ENCODE data around the gene WNT7B. TPM values are rescaled to one million over a fixed set of nuclear protein-coding genes. Genes with fewer than 3 reads are reported as not detected.

The WNT7B gene
- total and polyA plus RNA-seq, 10 of the 15 experiments (the other 5 are each of a cell fraction or from before 2014, with no cell fraction given) = 0.12 TPM; not detected in 9

DNA sequence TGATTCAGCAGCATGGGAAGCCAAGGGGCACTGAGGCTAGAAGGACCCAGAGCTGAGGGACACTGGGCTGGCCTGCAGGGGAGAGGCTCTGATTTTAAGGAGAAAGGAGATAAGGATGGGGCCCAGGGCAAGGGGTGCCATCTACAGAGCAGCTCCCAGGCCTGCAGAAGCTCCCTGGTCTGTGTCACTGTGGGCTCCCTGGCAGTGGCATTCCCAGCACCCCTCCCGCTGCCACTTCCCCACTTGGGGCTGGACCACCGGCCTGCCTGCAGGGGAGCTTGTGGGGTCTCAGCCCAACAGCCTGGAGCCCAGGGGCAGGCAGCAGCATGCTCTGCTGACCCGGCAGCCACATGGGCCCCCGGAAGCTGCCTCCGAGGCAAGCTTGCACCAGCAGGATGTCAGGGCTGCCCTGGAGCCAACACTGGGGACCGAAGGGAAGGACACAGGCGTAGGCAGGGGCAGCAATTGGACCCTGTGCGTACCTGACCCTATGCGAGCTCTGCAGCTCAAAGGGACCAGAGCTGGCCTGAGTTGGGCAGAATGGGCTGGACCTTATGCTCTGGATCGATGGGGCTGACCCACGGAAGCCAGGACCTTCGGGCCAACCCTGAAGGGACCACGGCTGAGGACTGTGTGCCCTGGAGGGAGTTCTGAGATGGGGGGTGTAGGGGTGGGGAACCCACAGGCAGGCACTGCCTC is 35.4 kb upstream of the WNT7B start (continued):
- TF ChIP-seq ZBTB40 (IDR thresholded peaks at IDR 0.05; ENCODE audit: borderline replicate concordance) (no peak), YY1 (IDR thresholded peaks at IDR 0.05; ENCODE audit: low read depth, low read length) (no peak), RFX5 (IDR thresholded peaks at IDR 0.05; ENCODE audit: low read depth, low read length) (no peak), ELK1 (IDR thresholded peaks at IDR 0.05; ENCODE audit: low read depth, low read length) (no peak), USF2 (IDR thresholded peaks at IDR 0.05; ENCODE audit: borderline replicate concordance, low read depth, low read length) (no peak), MLLT1 (IDR thresholded peaks at IDR 0.05) (no peak)
- TF ChIP-seq, protein P1, sequence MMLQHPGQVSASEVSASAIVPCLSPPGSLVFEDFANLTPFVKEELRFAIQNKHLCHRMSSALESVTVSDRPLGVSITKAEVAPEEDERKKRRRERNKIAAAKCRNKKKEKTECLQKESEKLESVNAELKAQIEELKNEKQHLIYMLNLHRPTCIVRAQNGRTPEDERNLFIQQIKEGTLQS (IDR thresholded peaks at IDR 0.05; ENCODE audit: borderline replicate concordance, extremely low read depth, low read depth, low read length) = no peak
- TF ChIP-seq, protein P2, sequence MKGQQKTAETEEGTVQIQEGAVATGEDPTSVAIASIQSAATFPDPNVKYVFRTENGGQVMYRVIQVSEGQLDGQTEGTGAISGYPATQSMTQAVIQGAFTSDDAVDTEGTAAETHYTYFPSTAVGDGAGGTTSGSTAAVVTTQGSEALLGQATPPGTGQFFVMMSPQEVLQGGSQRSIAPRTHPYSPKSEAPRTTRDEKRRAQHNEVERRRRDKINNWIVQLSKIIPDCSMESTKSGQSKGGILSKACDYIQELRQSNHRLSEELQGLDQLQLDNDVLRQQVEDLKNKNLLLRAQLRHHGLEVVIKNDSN (IDR thresholded peaks at IDR 0.05; ENCODE audit: borderline replicate concordance, extremely low read length, insufficient read depth, low read depth, low read length) = no peak
- TF ChIP-seq, protein P3, sequence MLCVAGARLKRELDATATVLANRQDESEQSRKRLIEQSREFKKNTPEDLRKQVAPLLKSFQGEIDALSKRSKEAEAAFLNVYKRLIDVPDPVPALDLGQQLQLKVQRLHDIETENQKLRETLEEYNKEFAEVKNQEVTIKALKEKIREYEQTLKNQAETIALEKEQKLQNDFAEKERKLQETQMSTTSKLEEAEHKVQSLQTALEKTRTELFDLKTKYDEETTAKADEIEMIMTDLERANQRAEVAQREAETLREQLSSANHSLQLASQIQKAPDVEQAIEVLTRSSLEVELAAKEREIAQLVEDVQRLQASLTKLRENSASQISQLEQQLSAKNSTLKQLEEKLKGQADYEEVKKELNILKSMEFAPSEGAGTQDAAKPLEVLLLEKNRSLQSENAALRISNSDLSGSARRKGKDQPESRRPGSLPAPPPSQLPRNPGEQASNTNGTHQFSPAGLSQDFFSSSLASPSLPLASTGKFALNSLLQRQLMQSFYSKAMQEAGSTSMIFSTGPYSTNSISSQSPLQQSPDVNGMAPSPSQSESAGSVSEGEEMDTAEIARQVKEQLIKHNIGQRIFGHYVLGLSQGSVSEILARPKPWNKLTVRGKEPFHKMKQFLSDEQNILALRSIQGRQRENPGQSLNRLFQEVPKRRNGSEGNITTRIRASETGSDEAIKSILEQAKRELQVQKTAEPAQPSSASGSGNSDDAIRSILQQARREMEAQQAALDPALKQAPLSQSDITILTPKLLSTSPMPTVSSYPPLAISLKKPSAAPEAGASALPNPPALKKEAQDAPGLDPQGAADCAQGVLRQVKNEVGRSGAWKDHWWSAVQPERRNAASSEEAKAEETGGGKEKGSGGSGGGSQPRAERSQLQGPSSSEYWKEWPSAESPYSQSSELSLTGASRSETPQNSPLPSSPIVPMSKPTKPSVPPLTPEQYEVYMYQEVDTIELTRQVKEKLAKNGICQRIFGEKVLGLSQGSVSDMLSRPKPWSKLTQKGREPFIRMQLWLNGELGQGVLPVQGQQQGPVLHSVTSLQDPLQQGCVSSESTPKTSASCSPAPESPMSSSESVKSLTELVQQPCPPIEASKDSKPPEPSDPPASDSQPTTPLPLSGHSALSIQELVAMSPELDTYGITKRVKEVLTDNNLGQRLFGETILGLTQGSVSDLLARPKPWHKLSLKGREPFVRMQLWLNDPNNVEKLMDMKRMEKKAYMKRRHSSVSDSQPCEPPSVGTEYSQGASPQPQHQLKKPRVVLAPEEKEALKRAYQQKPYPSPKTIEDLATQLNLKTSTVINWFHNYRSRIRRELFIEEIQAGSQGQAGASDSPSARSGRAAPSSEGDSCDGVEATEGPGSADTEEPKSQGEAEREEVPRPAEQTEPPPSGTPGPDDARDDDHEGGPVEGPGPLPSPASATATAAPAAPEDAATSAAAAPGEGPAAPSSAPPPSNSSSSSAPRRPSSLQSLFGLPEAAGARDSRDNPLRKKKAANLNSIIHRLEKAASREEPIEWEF (IDR thresholded peaks at IDR 0.05; ENCODE audit: insufficient replicate concordance, low read depth, low read length) = no peak
- TF ChIP-seq, protein P4, sequence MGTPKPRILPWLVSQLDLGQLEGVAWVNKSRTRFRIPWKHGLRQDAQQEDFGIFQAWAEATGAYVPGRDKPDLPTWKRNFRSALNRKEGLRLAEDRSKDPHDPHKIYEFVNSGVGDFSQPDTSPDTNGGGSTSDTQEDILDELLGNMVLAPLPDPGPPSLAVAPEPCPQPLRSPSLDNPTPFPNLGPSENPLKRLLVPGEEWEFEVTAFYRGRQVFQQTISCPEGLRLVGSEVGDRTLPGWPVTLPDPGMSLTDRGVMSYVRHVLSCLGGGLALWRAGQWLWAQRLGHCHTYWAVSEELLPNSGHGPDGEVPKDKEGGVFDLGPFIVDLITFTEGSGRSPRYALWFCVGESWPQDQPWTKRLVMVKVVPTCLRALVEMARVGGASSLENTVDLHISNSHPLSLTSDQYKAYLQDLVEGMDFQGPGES (IDR thresholded peaks at IDR 0.05) = no peak
- TF ChIP-seq, protein P5, sequence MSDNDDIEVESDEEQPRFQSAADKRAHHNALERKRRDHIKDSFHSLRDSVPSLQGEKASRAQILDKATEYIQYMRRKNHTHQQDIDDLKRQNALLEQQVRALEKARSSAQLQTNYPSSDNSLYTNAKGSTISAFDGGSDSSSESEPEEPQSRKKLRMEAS (IDR thresholded peaks at IDR 0.05; ENCODE audit: low read depth, low read length) = no peak
